ENCODE results near the gene FOXK2.

DNA sequence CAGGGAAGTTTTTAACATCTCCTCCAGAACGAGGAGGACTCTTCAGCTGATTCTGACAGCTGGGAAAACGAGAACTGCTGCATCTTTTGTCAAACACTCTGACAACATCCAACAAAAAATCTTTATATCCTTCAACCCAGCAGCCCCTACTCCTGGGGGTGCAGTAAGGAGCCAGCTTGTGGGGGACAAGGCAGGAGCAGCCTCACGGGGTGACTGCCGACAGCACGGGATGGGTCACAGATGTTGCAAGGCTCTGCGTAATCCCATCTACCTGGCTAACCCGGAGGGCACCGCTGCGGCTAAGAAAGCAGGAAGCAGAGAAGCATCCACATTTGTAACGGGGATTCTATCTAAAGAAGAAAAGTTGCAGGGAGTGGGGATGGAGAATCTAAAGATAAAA lies 100.1 kb downstream of the FOXK2 start:
- TF ChIP-seq, protein P1, sequence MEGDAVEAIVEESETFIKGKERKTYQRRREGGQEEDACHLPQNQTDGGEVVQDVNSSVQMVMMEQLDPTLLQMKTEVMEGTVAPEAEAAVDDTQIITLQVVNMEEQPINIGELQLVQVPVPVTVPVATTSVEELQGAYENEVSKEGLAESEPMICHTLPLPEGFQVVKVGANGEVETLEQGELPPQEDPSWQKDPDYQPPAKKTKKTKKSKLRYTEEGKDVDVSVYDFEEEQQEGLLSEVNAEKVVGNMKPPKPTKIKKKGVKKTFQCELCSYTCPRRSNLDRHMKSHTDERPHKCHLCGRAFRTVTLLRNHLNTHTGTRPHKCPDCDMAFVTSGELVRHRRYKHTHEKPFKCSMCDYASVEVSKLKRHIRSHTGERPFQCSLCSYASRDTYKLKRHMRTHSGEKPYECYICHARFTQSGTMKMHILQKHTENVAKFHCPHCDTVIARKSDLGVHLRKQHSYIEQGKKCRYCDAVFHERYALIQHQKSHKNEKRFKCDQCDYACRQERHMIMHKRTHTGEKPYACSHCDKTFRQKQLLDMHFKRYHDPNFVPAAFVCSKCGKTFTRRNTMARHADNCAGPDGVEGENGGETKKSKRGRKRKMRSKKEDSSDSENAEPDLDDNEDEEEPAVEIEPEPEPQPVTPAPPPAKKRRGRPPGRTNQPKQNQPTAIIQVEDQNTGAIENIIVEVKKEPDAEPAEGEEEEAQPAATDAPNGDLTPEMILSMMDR (IDR thresholded peaks at IDR 0.05) = no peak
- no peak for TF ChIP-seq POLR2A (IDR thresholded peaks at IDR 0.05)
- TF ChIP-seq POLR2AphosphoS5 (IDR thresholded peaks at IDR 0.05) = no peak

All from breast epithelium (tissue), 3 donors.